IMR-90 (cell line): ENCODE measurements around the gene RALGAPA2. TPM values are rescaled to one million over a fixed set of nuclear protein-coding genes. Genes with fewer than 3 reads are reported as not detected.

Experiments used
- ATAC-seq: fragments of 200-7000 bp; cut with Tn5 transposase; 2 replicates; pipeline ENCODE4 v1.9.1; 2020; ENCODE audit warnings: low read depth, mild to moderate bottlenecking, moderate library complexity
- BruUV-seq: library from RNA; stranded (reverse); fragments of 400-500 nt; replicated peaks from 2 replicates; lab custom pipeline; 2021; lab: Mats Ljungman, UMichigan
- CTCF ChIA-PET: fragments of 300-600 bp; formaldehyde crosslinking; extraction: SDS; loops from one replicate; lab custom pipeline; 2021; ENCODE audit warnings: antibody characterized with exemption; lab: Yijun Ruan, JAX
- POLR2A ChIA-PET: fragments of 300-600 bp; sonication (Branson Sonifier 250); formaldehyde crosslinking; loops from one replicate; lab custom pipeline; 2022; ENCODE audit warnings: antibody characterized with exemption; ENCODE audit not compliant: unreplicated experiment; lab: Charles Lee
- DNase-seq: peaks from one replicate; pipeline ENCODE4 v3.0.0; 2013
- H2AFZ ChIP-seq: replicated peaks from 2 replicates; pipeline ENCODE3; 2013; ENCODE audit warnings: low read length, mild to moderate bottlenecking; ENCODE audit not compliant: poor library complexity
- H2AK5ac ChIP-seq: 2 replicates; pipeline ENCODE4 v1.6.1; 2013; ENCODE audit warnings: low read depth, low read length, inconsistent platforms
- H2AK9ac ChIP-seq: replicated peaks from 2 replicates; pipeline ENCODE3; 2013; ENCODE audit warnings: mild to moderate bottlenecking, low read depth, low read length, moderate library complexity; ENCODE audit not compliant: poor library complexity
- H2BK120ac ChIP-seq: 2 replicates; pipeline ENCODE4 v1.6.1; 2013; ENCODE audit warnings: low read depth, low read length, inconsistent platforms
- H2BK15ac ChIP-seq: 3 replicates; pipeline ENCODE4 v1.6.1; 2013; ENCODE audit warnings: low read depth, low read length, inconsistent platforms
- H2BK20ac ChIP-seq: 2 replicates; pipeline ENCODE4 v1.6.1; 2013; ENCODE audit warnings: low read depth, mild to moderate bottlenecking, inconsistent platforms, low read length, moderate library complexity
- H2BK5ac ChIP-seq: 2 replicates; pipeline ENCODE4 v1.6.1; 2013; ENCODE audit warnings: mild to moderate bottlenecking, low read depth, low read length, inconsistent platforms; ENCODE audit not compliant: poor library complexity, severe bottlenecking
- H3K14ac ChIP-seq: replicated peaks from 2 replicates; pipeline ENCODE4 v1.6.1; 2013; ENCODE audit warnings: low read depth, low read length, inconsistent platforms
- H3K18ac ChIP-seq: 2 replicates; pipeline ENCODE4 v1.6.1; 2013; ENCODE audit warnings: low read depth, low read length, control low read depth
- H3K23ac ChIP-seq: 2 replicates; pipeline ENCODE4 v1.6.1; 2013; ENCODE audit warnings: low read depth, low read length, inconsistent platforms
- H3K27ac ChIP-seq: 2 replicates; pipeline ENCODE4 v1.5.1; 2013; ENCODE audit warnings: mild to moderate bottlenecking, control low read depth, low read length; ENCODE audit not compliant: insufficient read depth
- H3K27me3 ChIP-seq: 2 replicates; pipeline ENCODE4 v1.6.1; 2013; ENCODE audit warnings: low read length; ENCODE audit not compliant: control insufficient read depth, insufficient read depth
- H3K36me3 ChIP-seq: 2 replicates; pipeline ENCODE4 v1.6.1; 2013; ENCODE audit warnings: low read length, mixed read lengths; ENCODE audit not compliant: control insufficient read depth, insufficient read depth
- H3K4ac ChIP-seq: 2 replicates; pipeline ENCODE4 v1.6.1; 2013; ENCODE audit warnings: low read depth, low read length, inconsistent platforms
- H3K4me1 ChIP-seq: 2 replicates; pipeline ENCODE4 v1.6.1; 2013; ENCODE audit warnings: low read length, mixed read lengths; ENCODE audit not compliant: control insufficient read depth, insufficient read depth
- H3K4me2 ChIP-seq: 2 replicates; pipeline ENCODE4 v1.6.1; 2013; ENCODE audit warnings: low read depth, mild to moderate bottlenecking, control low read depth, low read length, moderate library complexity
- H3K4me3 ChIP-seq: 2 replicates; pipeline ENCODE4 v1.5.1; 2013; ENCODE audit warnings: low read depth, mild to moderate bottlenecking, control low read depth, low read length, moderate library complexity; ENCODE audit not compliant: insufficient read depth
- H3K56ac ChIP-seq: 2 replicates; pipeline ENCODE4 v1.6.1; 2013; ENCODE audit warnings: low read length, inconsistent platforms; ENCODE audit not compliant: insufficient read depth; ENCODE audit errors: extremely low read depth
- H3K79me1 ChIP-seq, 2 experiments: 2 replicates each; pipeline ENCODE4 v1.6.1; 2013; ENCODE audit warnings: low read length in 2 of 2, inconsistent platforms in 1 of 2, low read depth in 1 of 2
- H3K9ac ChIP-seq: 2 replicates; pipeline ENCODE4 v1.6.1; 2013; ENCODE audit warnings: low read depth, low read length, control low read depth
- H3K9me1 ChIP-seq: 2 replicates; pipeline ENCODE4 v1.6.1; 2013; ENCODE audit warnings: low read length, inconsistent platforms; ENCODE audit not compliant: insufficient read depth
- H3K9me3 ChIP-seq: 2 replicates; pipeline ENCODE4 v1.6.1; 2013; ENCODE audit warnings: low read length; ENCODE audit not compliant: control insufficient read depth, insufficient read depth
- H4K20me1 ChIP-seq: 2 replicates; pipeline ENCODE4 v1.6.1; 2013; ENCODE audit warnings: low read length, inconsistent platforms; ENCODE audit not compliant: insufficient read depth
- H4K5ac ChIP-seq: 2 replicates; pipeline ENCODE4 v1.6.1; 2013; ENCODE audit warnings: mild to moderate bottlenecking, low read depth, low read length, control low read depth
- H4K8ac ChIP-seq, 2 experiments: 2 replicates each; pipeline ENCODE4 v1.6.1; 2013; ENCODE audit warnings: low read depth in 2 of 2, low read length in 2 of 2, control low read depth in 1 of 2, inconsistent platforms in 1 of 2
- H4K91ac ChIP-seq: 2 replicates; pipeline ENCODE4 v1.6.1; 2013; ENCODE audit warnings: low read depth, low read length, inconsistent platforms; ENCODE audit not compliant: insufficient read depth
- BHLHE40 ChIP-seq: fragments of 150-350 bp; IDR thresholded peaks from 2 replicates; pipeline ENCODE4 v1.6.1; 2016; ENCODE audit warnings: mild to moderate bottlenecking, low read depth, low read length
- CEBPB ChIP-seq: IDR thresholded peaks from 2 replicates; pipeline ENCODE4 v1.6.1; 2012; ENCODE audit warnings: low read depth, low read length, improper control_type of control experiment
- CHD1 ChIP-seq: IDR thresholded peaks from 2 replicates; pipeline ENCODE4 v1.6.1; 2012; ENCODE audit warnings: low read depth, low read length, improper control_type of control experiment
- FOS ChIP-seq: fragments of 150-350 bp; IDR thresholded peaks from 2 replicates; pipeline ENCODE4 v1.6.1; 2016; ENCODE audit warnings: low read depth, low read length
- MAFK ChIP-seq: IDR thresholded peaks from 2 replicates; pipeline ENCODE4 v1.6.1; 2012; ENCODE audit warnings: low read depth, low read length, improper control_type of control experiment
- MAZ ChIP-seq: IDR thresholded peaks from 2 replicates; pipeline ENCODE4 v1.6.1; 2012; ENCODE audit warnings: low read depth, mild to moderate bottlenecking, low read length, improper control_type of control experiment, moderate library complexity, borderline replicate concordance
- MXI1 ChIP-seq: IDR thresholded peaks from 2 replicates; pipeline ENCODE4 v1.6.1; 2012; ENCODE audit warnings: low read depth, mild to moderate bottlenecking, low read length, moderate library complexity, borderline replicate concordance
- NFE2L2 ChIP-seq: fragments of 150-350 bp; IDR thresholded peaks from 2 replicates; pipeline ENCODE4 v1.6.1; 2016; ENCODE audit warnings: low read depth, mild to moderate bottlenecking, low read length
- POLR2A ChIP-seq: IDR thresholded peaks from 2 replicates; pipeline ENCODE4 v1.6.1; 2012; ENCODE audit warnings: mild to moderate bottlenecking, low read depth, low read length
- RAD21 ChIP-seq: IDR thresholded peaks from 2 replicates; pipeline ENCODE4 v1.6.1; 2012; ENCODE audit warnings: low read length, improper control_type of control experiment
- RCOR1 ChIP-seq: IDR thresholded peaks from 2 replicates; pipeline ENCODE4 v1.6.1; 2012; ENCODE audit warnings: mild to moderate bottlenecking, low read length, improper control_type of control experiment; ENCODE audit not compliant: insufficient replicate concordance
- RFX5 ChIP-seq: IDR thresholded peaks from 2 replicates; pipeline ENCODE4 v1.8.0; 2012; ENCODE audit warnings: low read depth, mild to moderate bottlenecking, low read length, moderate library complexity
- SMC3 ChIP-seq: fragments of 150-350 bp; IDR thresholded peaks from 2 replicates; pipeline ENCODE4 v1.6.1; 2016; ENCODE audit warnings: low read depth, mild to moderate bottlenecking, antibody characterized with exemption, low read length, moderate library complexity
- WGBS, 2 experiments: methylation state at CpG; one replicate each; pipeline versions ENCODE4 v1.1.5 to v1.1.7; 2013; ENCODE audit warnings: missing lambda C conversion rate in 2 of 2; ENCODE audit not compliant: insufficient read length in 1 of 2; ENCODE audit errors: extremely low coverage in 2 of 2; 5-methylcytosine and 5-hydroxymethylcytosine counted together
- dilution Hi-C: fragments of 300-500 bp; cut with HindIII; formaldehyde crosslinking; loops from one replicate; pipeline ENCODE4 v1.14.3; 2018; ENCODE audit warnings: low sequenced_read_pairs; ENCODE audit not compliant: unreplicated experiment
- in situ Hi-C: fragments of 300-500 bp; cut with MboI; formaldehyde crosslinking; loops from 3 replicates; pipeline ENCODE4 v1.14.3; 2019; ENCODE audit warnings: low sequenced_read_pairs, inconsistent platforms, mixed read lengths
- intact Hi-C: fragments of 100-400 bp; cut with micrococcal nuclease; formaldehyde crosslinking; loops from 2 replicates; pipeline ENCODE4 v1.10.0; 2022
- polyA plus RNA-seq, 3 experiments: library from polyadenylated mRNA; depleted of rRNA; stranded (reverse); fragments of >200 nt; gene quantifications; 2 replicates each; pipeline ENCODE4 v1.2.3, GENCODE V29; 2012; ENCODE audit warnings: low replicate concordance in 1 of 3
- total RNA-seq: library from RNA; depleted of rRNA; stranded (reverse); fragments of >200 nt; gene quantifications from 2 replicates; pipeline ENCODE4 v1.2.3, GENCODE V29; 2012
- TF ChIP-seq, protein P1 (sequence below): conservative IDR thresholded peaks from 2 replicates; pipeline ENCODE4 v1.5.1; 2012; ENCODE audit warnings: mild to moderate bottlenecking, low read depth, low read length, improper control_type of control experiment
- TF ChIP-seq, protein P2 (sequence below): fragments of 150-350 bp; IDR thresholded peaks from 2 replicates; pipeline ENCODE4 v1.6.1; 2017; ENCODE audit warnings: mild to moderate bottlenecking, antibody characterized with exemption, low read length, low read depth
- TF ChIP-seq, protein P3 (sequence below): fragments of 150-350 bp; IDR thresholded peaks from 2 replicates; pipeline ENCODE4 v1.6.1; 2016; ENCODE audit warnings: low read depth, mild to moderate bottlenecking, low read length, moderate library complexity, borderline replicate concordance

RALGAPA2 gene
- total and polyA plus RNA-seq, 2 of the 4 experiments (the other 2 are of a cell fraction): 1.3 to 3.9 TPM

DNA sequence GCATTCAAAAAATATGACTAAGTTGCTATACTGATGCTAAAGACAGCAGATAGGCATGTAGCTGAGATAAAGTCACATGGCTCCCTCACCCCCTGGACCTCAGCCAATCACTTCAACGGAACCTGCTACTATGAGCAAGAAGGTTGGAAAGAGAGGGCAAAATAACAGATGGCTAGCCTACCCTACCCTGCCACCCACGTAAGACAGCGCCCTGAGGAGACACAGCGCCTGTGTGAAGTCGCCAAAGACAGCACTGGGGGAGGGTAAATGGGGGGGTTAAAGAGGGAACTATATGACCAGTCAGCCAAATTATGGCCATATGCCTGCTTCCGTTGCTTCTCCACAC, 163.2 kb downstream of the RALGAPA2 start:
- peak overlapping the region; percentile 18; the same call in 1 of the 2 replicates for H2AK5ac ChIP-seq
- no peak overlapping the region for H4K5ac ChIP-seq
- H3K4ac ChIP-seq: peak overlapping the region; percentile 13; the same call in 1 of the 2 replicates
- no TSS peak for BruUV-seq
- H4K8ac ChIP-seq: no peak overlapping the region
- H3K18ac ChIP-seq: no peak overlapping the region
- H3K14ac ChIP-seq: no peak overlapping the region
- no peak overlapping the region for H2BK15ac ChIP-seq
- H4K20me1 ChIP-seq: no peaks in the 10 kb centered on the region
- H3K79me1 ChIP-seq: no peaks in the 10 kb centered on the region
- WGBS, 2 experiments: no CpG with 5 or more reads among the region's 6 CpGs
- peaks cover 7% of the 10 kb centered on the region; the same call in 1 of the 2 replicates for H3K9me1 ChIP-seq
- no peaks in the 10 kb centered on the region for H3K9me3 ChIP-seq
- H3K56ac ChIP-seq: no peak overlapping the region
- DNase-seq (no peak), ATAC-seq (no peak)
- peak overlapping the region; percentile 70 for H2AK9ac ChIP-seq
- TF ChIP-seq, protein P1, sequence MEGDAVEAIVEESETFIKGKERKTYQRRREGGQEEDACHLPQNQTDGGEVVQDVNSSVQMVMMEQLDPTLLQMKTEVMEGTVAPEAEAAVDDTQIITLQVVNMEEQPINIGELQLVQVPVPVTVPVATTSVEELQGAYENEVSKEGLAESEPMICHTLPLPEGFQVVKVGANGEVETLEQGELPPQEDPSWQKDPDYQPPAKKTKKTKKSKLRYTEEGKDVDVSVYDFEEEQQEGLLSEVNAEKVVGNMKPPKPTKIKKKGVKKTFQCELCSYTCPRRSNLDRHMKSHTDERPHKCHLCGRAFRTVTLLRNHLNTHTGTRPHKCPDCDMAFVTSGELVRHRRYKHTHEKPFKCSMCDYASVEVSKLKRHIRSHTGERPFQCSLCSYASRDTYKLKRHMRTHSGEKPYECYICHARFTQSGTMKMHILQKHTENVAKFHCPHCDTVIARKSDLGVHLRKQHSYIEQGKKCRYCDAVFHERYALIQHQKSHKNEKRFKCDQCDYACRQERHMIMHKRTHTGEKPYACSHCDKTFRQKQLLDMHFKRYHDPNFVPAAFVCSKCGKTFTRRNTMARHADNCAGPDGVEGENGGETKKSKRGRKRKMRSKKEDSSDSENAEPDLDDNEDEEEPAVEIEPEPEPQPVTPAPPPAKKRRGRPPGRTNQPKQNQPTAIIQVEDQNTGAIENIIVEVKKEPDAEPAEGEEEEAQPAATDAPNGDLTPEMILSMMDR: no peak
- TF ChIP-seq, protein P2, sequence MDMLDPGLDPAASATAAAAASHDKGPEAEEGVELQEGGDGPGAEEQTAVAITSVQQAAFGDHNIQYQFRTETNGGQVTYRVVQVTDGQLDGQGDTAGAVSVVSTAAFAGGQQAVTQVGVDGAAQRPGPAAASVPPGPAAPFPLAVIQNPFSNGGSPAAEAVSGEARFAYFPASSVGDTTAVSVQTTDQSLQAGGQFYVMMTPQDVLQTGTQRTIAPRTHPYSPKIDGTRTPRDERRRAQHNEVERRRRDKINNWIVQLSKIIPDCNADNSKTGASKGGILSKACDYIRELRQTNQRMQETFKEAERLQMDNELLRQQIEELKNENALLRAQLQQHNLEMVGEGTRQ: no peak
- no peak for TF ChIP-seq RFX5
- no peak for TF ChIP-seq RAD21
- no peak for TF ChIP-seq FOS
- TF ChIP-seq, protein P3, sequence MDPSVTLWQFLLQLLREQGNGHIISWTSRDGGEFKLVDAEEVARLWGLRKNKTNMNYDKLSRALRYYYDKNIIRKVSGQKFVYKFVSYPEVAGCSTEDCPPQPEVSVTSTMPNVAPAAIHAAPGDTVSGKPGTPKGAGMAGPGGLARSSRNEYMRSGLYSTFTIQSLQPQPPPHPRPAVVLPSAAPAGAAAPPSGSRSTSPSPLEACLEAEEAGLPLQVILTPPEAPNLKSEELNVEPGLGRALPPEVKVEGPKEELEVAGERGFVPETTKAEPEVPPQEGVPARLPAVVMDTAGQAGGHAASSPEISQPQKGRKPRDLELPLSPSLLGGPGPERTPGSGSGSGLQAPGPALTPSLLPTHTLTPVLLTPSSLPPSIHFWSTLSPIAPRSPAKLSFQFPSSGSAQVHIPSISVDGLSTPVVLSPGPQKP: no peak
- no peak for TF ChIP-seq CEBPB
- TF ChIP-seq SMC3: no peak
- TF ChIP-seq NFE2L2: no peak
- no peak for TF ChIP-seq MAZ
- TF ChIP-seq MXI1: no peak
- no peak for TF ChIP-seq RCOR1
- TF ChIP-seq MAFK: no peak
- TF ChIP-seq POLR2A: no peak
- no peak for TF ChIP-seq BHLHE40
- TF ChIP-seq CHD1: no peak
- ChIA-PET POLR2A (no interaction called here), CTCF (no interaction called here)
- no peak overlapping the region for H3K4me2 ChIP-seq
- no peak overlapping the region for H4K91ac ChIP-seq
- dilution Hi-C loops (no loop called here), intact Hi-C loops (no loop called here), in situ Hi-C loops (no loop called here)
- H3K4me3 ChIP-seq: no peak overlapping the region
- no peak overlapping the region for H2AFZ ChIP-seq
- H2BK20ac ChIP-seq: no peak overlapping the region
- no peak overlapping the region for H3K9ac ChIP-seq
- H3K4me1 ChIP-seq: peaks cover 2% of the 10 kb centered on the region; the same call in 1 of the 2 replicates
- H3K27me3 ChIP-seq: no peaks in the 10 kb centered on the region
- H2BK120ac ChIP-seq: no peak overlapping the region
- no peak overlapping the region for H3K27ac ChIP-seq
- no peak overlapping the region for H3K23ac ChIP-seq
- no peaks in the 10 kb centered on the region for H3K36me3 ChIP-seq
- no peak overlapping the region for H2BK5ac ChIP-seq
